ENCODE results near the gene RASGRP4. TPM values are rescaled to one million over a fixed set of nuclear protein-coding genes. Genes with fewer than 3 reads are reported as not detected.

Gene RASGRP4
- total RNA-seq, 3 donors from 2014 or later: 0.66 to 8.8 (median 1.6) TPM

DNA sequence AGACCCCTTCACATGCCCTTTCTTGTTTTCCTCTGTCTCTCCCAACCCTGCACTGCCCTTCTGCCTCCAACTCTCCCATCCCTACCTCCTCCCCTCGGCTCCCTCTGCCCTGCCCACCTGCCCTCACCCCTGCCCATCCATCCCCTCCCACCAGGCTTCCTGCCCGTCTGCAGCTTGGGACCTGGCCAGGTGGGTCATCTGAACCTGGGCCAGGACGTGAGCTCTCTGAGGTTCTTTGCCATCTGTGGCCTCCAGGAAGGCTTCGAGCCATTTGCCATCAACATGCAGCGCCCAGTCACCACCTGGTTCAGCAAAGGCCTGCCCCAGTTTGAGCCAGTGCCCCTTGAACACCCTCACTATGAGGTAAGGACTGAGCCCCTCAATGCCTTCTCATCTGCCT is 43.1 kb upstream of the RASGRP4 start:
- H3K4me1 ChIP-seq: no peaks in the 10 kb centered on the region
- TF ChIP-seq POLR2AphosphoS5 (IDR thresholded peaks at IDR 0.05): no peak
- no peak for TF ChIP-seq POLR2A (IDR thresholded peaks at IDR 0.05)
- TF ChIP-seq, protein P1, sequence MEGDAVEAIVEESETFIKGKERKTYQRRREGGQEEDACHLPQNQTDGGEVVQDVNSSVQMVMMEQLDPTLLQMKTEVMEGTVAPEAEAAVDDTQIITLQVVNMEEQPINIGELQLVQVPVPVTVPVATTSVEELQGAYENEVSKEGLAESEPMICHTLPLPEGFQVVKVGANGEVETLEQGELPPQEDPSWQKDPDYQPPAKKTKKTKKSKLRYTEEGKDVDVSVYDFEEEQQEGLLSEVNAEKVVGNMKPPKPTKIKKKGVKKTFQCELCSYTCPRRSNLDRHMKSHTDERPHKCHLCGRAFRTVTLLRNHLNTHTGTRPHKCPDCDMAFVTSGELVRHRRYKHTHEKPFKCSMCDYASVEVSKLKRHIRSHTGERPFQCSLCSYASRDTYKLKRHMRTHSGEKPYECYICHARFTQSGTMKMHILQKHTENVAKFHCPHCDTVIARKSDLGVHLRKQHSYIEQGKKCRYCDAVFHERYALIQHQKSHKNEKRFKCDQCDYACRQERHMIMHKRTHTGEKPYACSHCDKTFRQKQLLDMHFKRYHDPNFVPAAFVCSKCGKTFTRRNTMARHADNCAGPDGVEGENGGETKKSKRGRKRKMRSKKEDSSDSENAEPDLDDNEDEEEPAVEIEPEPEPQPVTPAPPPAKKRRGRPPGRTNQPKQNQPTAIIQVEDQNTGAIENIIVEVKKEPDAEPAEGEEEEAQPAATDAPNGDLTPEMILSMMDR (IDR thresholded peaks at IDR 0.05): no peak
- intact Hi-C loops (cut with DNase I; ENCODE audit: low total_unique reads): no loop called here
- H3K27me3 ChIP-seq: no peaks in the 10 kb centered on the region
- H3K4me3 ChIP-seq: no peak overlapping the region
- DNase-seq (ENCODE audit: low spot score in 2 of 2): no peak
- H3K9me3 ChIP-seq: peaks cover 0 to 4% of the 10 kb centered on the region in 2 donors
- no peak overlapping the region for H3K27ac ChIP-seq
- H3K36me3 ChIP-seq: no peaks in the 10 kb centered on the region

DNA sequence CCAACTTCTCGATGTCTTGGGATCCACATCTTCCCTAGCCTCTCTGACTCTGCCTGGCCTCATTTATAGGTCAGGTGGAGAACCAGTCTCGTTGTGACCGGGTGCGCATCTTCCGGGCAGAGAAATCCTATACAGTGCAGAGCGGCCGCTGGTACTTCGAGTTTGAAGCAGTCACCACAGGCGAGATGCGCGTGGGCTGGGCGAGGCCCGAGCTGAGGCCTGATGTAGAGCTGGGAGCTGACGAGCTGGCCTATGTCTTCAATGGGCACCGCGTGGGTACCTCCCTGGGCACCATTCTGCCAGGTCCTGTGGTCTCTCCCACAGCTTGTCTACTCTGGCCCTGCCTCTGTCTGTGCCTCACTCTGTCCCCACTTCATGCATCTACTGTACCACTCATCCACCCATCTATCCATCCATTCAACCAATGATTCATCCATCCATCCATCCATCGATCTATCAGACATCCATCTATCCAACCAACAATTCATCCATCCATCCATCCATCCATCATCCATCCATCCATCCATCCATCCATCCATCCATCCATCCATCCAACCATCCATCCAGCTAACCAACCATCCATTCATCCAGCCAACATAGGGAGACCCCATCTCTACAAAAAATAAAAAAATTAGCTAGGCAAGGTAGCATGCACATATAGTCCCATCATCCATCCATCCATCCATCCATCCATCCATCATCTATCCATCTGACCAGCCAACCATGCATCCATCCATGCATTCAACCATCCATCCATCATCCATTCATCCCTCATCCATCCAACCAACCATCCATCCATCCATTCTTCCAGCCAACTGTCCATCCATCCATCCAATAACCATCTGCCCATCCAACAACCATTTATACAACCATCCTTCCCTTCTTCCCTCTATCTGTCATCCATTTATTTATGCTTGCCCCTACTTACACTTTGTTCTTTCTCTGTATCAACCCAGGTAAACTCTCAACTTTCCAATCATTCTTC is 41.8 kb upstream of the RASGRP4 start:
- Histone ChIP-seq H3K4me1 (no peaks in the 10 kb centered on the region), H3K4me3 (no peak overlapping the region), H3K27ac (no peak overlapping the region), H3K36me3 (no peaks in the 10 kb centered on the region), H3K9me3 (peaks cover 0 to 4% of the 10 kb centered on the region in 2 donors), H3K27me3 (no peaks in the 10 kb centered on the region)
- intact Hi-C loops (cut with DNase I; ENCODE audit: low total_unique reads): no loop called here
- TF ChIP-seq POLR2AphosphoS5 (IDR thresholded peaks at IDR 0.05): no peak
- TF ChIP-seq, protein P1 (IDR thresholded peaks at IDR 0.05): no peak
- DNase-seq (ENCODE audit: low spot score in 2 of 2): no peak

DNA sequence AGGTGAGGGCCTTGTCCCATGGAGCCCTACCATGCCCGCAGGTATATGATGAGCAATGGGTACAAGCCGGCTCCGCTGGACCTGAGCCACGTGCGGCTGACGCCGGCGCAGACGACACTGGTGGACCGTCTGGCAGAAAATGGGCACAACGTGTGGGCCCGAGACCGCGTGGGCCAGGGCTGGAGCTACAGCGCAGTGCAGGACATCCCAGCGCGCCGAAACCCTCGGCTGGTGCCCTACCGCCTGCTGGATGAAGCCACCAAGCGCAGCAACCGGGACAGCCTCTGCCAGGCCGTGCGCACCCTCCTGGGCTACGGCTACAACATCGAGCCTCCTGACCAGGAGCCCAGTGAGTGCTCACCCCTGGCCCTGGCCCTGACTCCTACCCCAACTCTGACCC is 40.0 kb upstream of the RASGRP4 start:
- intact Hi-C loops (cut with DNase I; ENCODE audit: low total_unique reads): no loop called here
- Histone ChIP-seq H3K9me3 (peaks cover 0 to 4% of the 10 kb centered on the region in 2 donors), H3K36me3 (no peaks in the 10 kb centered on the region), H3K4me1 (no peaks in the 10 kb centered on the region), H3K27ac (no peak overlapping the region), H3K4me3 (no peak overlapping the region), H3K27me3 (peaks cover 0 to 5% of the 10 kb centered on the region in 2 donors)
- TF ChIP-seq POLR2A (IDR thresholded peaks at IDR 0.05) (no peak), POLR2AphosphoS5 (IDR thresholded peaks at IDR 0.05) (no peak)
- TF ChIP-seq, protein P1 (IDR thresholded peaks at IDR 0.05): no peak
- DNase-seq (ENCODE audit: low spot score in 2 of 2): no peak

DNA sequence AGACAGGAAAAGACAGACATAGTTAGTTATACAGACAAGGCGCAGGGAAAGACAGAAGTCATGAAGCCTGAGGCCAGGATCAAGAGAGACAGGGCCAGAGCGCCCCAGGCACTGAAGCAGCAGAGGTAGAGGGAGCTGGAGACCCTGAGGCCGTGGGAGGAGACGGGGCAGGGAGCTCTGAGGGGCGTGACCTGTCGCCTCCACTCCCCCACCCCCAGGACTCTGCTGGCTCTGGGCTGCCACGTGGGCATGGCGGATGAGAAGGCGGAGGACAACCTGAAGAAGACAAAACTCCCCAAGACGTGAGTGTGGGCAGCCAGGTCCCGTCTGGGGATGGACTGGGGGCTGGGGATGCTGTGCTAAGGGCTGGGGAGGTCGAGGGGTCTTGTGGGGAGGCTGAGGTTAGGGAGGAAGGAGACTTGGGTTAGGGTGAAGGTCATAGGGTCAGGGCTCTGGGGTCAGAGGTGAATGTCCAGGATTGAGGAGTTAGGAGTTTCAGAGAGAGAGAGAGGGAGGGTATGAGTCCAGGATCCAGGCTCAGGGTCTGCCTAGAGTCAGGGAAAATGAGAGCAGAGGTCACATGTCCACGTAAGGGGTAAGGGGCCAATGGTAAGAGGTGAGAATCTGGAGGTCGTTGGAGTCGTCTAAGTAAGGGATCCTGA is 38.5 kb upstream of the RASGRP4 start:
- H3K36me3 ChIP-seq: no peaks in the 10 kb centered on the region
- H3K27ac ChIP-seq: no peak overlapping the region
- no peak for DNase-seq (ENCODE audit: low spot score in 2 of 2)
- TF ChIP-seq POLR2AphosphoS5 (IDR thresholded peaks at IDR 0.05): no peak
- TF ChIP-seq POLR2A (IDR thresholded peaks at IDR 0.05): no peak
- TF ChIP-seq, protein P1 (IDR thresholded peaks at IDR 0.05): no peak
- peaks cover 0 to 5% of the 10 kb centered on the region in 2 donors for H3K27me3 ChIP-seq
- intact Hi-C loops (cut with DNase I; ENCODE audit: low total_unique reads): no loop called here
- H3K4me3 ChIP-seq: no peak overlapping the region
- H3K9me3 ChIP-seq: peaks cover 0 to 4% of the 10 kb centered on the region in 2 donors
- no peaks in the 10 kb centered on the region for H3K4me1 ChIP-seq

DNA sequence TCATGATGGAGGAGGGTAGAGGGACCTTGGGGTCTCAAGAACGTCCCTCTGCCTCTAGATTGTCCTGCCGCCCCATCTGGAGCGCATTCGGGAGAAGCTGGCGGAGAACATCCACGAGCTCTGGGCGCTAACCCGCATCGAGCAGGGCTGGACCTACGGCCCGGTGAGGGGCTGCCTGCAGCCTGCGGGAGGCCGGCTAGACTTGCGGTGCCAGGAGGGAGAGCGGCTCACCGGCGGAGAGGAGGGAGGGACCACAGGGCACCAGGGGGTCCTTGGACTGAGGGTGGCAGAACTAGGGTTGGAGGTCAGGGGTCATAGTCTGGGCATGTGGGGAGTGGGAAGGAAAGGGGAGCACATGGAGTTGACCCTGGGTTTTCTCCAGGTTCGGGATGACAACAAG is 37.3 kb upstream of the RASGRP4 start:
- intact Hi-C loops (cut with DNase I; ENCODE audit: low total_unique reads): no loop called here
- no peak overlapping the region for H3K4me3 ChIP-seq
- TF ChIP-seq POLR2AphosphoS5 (IDR thresholded peaks at IDR 0.05) (no peak), POLR2A (IDR thresholded peaks at IDR 0.05) (no peak)
- TF ChIP-seq, protein P1 (IDR thresholded peaks at IDR 0.05): no peak
- H3K27me3 ChIP-seq: peaks cover 0 to 5% of the 10 kb centered on the region in 2 donors
- no peak for DNase-seq (ENCODE audit: low spot score in 2 of 2)
- no peaks in the 10 kb centered on the region for H3K4me1 ChIP-seq
- H3K36me3 ChIP-seq: no peaks in the 10 kb centered on the region
- peaks cover 0 to 4% of the 10 kb centered on the region in 2 donors for H3K9me3 ChIP-seq
- no peak overlapping the region for H3K27ac ChIP-seq

Data from breast epithelium (tissue), 4 donors.